ENCODE data around the gene PNMA8A.
A peak's percentile ranks its signal among the peaks of the same experiment; 100 is the strongest.
"Not testable (repeated sequence)": the region's sequence is repeated elsewhere in the genome, so short reads cannot be mapped to it uniquely, and the experiment has no call there.

PNMA8A gene

DNA sequence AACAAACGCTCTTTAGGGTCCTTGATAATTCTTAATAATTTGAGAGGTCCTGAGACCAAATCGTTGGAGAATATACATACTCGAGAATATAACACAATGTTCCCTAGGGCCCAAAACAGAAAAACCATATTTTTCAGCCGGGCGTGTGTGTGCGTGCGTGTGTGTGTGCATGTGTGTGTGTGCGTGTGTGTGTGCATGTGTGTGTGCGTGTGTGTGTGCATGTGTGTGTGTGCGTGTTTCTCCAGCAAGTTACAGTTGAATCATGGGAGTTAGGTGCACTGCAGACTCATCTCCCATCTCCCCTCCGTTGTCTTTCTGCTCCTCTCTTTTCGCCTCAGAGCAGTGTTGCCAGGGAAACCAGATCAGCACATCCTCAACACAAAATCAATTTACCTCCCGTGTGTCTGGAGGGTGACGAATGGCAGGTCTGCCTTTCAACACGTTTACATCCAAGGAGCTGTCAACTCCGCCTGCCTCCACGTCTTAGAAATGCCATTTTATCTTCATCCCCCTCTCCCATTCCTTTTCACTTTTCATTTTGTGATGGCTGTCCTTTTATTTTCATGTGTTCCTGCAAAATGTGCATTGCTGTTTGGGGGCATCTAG is 32.6 kb upstream of the PNMA8A start:
- TF ChIP-seq PAX5 (IDR thresholded peaks at IDR 0.05; ENCODE audit: insufficient read depth, low read length, severe bottlenecking) (no peak), POLR2AphosphoS5 (IDR thresholded peaks at IDR 0.05; ENCODE audit: low read depth, low read length) (no peak), POU2F2 (IDR thresholded peaks at IDR 0.05; ENCODE audit: low read depth, low read length) (no peak), TAF1 (IDR thresholded peaks at IDR 0.05; ENCODE audit: low read depth, low read length) (no peak), SPI1 (IDR thresholded peaks at IDR 0.05; ENCODE audit: low read depth, low read length) (no peak), POLR2A (IDR thresholded peaks at IDR 0.05; ENCODE audit: low read depth, low read length) (no peak)
- FAIRE-seq (no peak), DNase-seq (ENCODE audit: insufficient read length, low spot score) (no peak)

DNA sequence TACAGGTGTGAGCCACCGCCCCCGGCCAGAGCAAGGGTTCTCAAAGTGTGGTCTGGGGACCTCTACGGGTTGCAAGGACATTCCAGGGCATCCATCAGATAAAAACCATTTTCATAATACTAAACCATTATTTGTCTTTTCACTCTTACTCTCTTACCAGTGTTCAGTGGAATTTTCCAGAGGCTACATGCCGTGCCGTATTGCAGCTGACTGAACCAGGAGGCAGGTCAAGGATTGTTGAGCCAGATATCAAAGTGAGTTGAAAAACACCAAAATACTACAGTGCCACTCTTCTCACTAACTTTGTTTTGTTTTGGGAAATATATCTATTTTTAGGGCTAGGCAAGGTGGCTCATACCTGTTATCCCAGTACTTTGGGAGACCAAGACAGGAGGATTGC is 31.5 kb upstream of the PNMA8A start:
- FAIRE-seq: no peak
- TF ChIP-seq SPI1 (IDR thresholded peaks at IDR 0.05; ENCODE audit: low read depth, low read length): no peak
- TF ChIP-seq POLR2A (IDR thresholded peaks at IDR 0.05; ENCODE audit: low read depth, low read length): no peak
- TF ChIP-seq POU2F2 (IDR thresholded peaks at IDR 0.05; ENCODE audit: low read depth, low read length): no peak
- TF ChIP-seq PAX5 (IDR thresholded peaks at IDR 0.05; ENCODE audit: insufficient read depth, low read length, severe bottlenecking): no peak
- TF ChIP-seq POLR2AphosphoS5 (IDR thresholded peaks at IDR 0.05; ENCODE audit: low read depth, low read length): no peak
- no peak for TF ChIP-seq TAF1 (IDR thresholded peaks at IDR 0.05; ENCODE audit: low read depth, low read length)
- DNase-seq (ENCODE audit: insufficient read length, low spot score): no peak

DNA sequence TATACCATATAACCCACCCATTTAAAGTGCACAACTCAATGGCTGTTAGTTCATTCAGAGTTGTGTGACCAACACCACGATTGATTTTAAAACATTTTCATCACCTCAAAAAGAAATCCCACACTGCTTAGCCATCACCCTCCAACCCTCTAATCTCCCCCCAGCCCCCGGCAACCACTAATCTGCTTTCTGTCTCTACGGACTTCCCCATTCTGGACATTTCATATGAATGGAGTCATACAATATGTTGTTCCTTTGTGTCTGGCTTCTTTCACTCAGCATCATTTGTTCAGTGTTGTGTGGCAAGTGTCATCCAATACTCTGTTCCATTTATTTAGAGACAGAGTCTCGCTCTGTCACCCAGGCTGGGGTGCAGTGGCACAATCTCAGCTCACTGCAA is 28.3 kb upstream of the PNMA8A start:
- TF ChIP-seq PAX5 (IDR thresholded peaks at IDR 0.05; ENCODE audit: insufficient read depth, low read length, severe bottlenecking): no peak
- TF ChIP-seq SPI1 (IDR thresholded peaks at IDR 0.05; ENCODE audit: low read depth, low read length): peak; percentile 43
- TF ChIP-seq POU2F2 (IDR thresholded peaks at IDR 0.05; ENCODE audit: low read depth, low read length): no peak
- TF ChIP-seq POLR2A (IDR thresholded peaks at IDR 0.05; ENCODE audit: low read depth, low read length): no peak
- FAIRE-seq: no peak

DNA sequence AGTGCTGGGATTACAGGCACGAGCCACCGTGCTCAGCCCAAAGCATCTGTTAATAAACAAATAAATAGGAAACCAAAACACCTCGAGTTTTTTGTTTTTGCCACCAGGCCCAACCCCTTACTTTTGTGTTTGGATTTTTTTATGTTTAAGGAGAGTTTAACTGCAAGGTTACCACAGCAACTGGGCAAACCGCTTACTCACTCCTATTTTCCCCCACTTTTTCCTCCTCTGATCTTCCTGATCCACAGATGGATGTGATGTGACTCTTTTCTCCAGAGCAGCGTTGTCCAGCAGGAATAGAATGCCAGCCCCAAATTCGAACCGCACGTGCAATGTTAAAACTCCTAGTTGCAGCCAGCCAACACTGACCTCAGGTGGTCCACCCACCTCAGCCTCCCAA is 26.4 kb upstream of the PNMA8A start:
- TF ChIP-seq POLR2A (IDR thresholded peaks at IDR 0.05; ENCODE audit: low read depth, low read length) (no peak), POU2F2 (IDR thresholded peaks at IDR 0.05; ENCODE audit: low read depth, low read length) (no peak), TAF1 (IDR thresholded peaks at IDR 0.05; ENCODE audit: low read depth, low read length) (no peak), POLR2AphosphoS5 (IDR thresholded peaks at IDR 0.05; ENCODE audit: low read depth, low read length) (no peak), PAX5 (IDR thresholded peaks at IDR 0.05; ENCODE audit: insufficient read depth, low read length, severe bottlenecking) (no peak), SPI1 (IDR thresholded peaks at IDR 0.05; ENCODE audit: low read depth, low read length) (no peak)
- DNase-seq (ENCODE audit: insufficient read length, low spot score) (no peak), FAIRE-seq (no peak)

More for the DNA sequence above, 28.3 kb upstream of the PNMA8A start:
- no peak for DNase-seq (ENCODE audit: insufficient read length, low spot score)

DNA sequence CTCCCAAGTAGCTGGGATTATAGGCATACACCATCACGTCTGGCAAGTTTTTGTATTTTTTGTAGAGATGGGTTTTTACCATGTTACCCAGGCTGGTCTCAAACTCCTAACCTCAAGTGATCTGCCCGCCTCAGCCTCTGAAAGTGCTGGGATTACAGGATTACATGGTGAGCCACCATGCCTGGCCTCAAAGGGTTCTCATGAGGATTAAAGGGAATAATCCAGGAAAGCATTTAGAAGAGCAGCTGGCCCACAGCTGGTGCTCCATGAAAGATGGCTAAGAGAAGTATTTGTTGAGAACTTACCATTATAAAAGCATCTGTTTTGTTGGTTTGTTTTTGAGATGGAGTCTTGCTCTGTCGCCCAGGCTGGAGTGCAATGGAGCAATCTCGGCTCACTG is 25.5 kb upstream of the PNMA8A start:
- not testable (repeated sequence) for DNase-seq (ENCODE audit: insufficient read length, low spot score); FAIRE-seq

DNA sequence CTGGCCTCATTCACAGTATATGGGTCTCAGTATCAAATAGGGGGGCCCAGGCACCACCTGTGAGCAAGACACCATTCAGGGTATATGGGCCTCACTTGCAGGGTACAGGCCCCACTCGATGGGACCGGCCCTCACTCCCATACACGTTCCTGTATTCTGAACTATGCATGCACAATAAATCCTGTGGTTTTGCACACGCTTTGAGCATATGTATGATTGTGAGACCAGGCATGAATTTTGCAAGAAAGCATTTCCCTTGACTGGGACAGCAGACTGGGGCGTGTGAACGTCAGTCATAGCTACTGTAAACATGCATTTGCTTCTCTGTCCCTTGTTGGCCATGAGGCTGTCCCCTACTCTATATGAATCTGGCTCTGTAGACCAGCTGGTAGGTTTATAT is 24.9 kb upstream of the PNMA8A start:
- TF ChIP-seq PAX5 (IDR thresholded peaks at IDR 0.05; ENCODE audit: insufficient read depth, low read length, severe bottlenecking): no peak
- no peak for TF ChIP-seq POLR2AphosphoS5 (IDR thresholded peaks at IDR 0.05; ENCODE audit: low read depth, low read length)
- no peak for TF ChIP-seq POLR2A (IDR thresholded peaks at IDR 0.05; ENCODE audit: low read depth, low read length)
- no peak for TF ChIP-seq TAF1 (IDR thresholded peaks at IDR 0.05; ENCODE audit: low read depth, low read length)
- TF ChIP-seq POU2F2 (IDR thresholded peaks at IDR 0.05; ENCODE audit: low read depth, low read length): no peak
- TF ChIP-seq SPI1 (IDR thresholded peaks at IDR 0.05; ENCODE audit: low read depth, low read length): no peak
- FAIRE-seq (no peak), DNase-seq (ENCODE audit: insufficient read length, low spot score) (no peak)

DNA sequence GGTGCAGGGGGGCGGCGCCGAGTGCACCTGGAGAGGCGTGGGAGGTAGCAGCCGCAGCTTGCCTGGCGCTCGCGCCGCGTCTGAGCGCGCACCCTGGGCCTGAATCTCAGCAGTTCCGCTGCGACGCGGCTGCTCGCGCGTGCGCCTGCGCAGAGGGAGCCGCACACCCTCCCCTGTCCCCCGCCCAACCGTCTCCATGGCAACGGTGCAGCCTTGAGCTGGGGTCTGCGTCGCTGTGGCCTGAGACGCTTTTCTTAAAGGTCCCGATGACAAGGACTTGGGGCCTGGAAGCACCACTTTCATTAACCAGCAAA is 24.4 kb upstream of the PNMA8A start, which contains the start of gene PNMA8B:
Gene PNMA8B, minus strand, starts transcription at position 82 of the 314 bp plus-strand sequence. CDS start 402 bp downstream, outside the sequence.
- FAIRE-seq (peak; percentile 67), DNase-seq (ENCODE audit: insufficient read length, low spot score) (peak; percentile 70)
- no peak for TF ChIP-seq PAX5 (IDR thresholded peaks at IDR 0.05; ENCODE audit: insufficient read depth, low read length, severe bottlenecking)
- TF ChIP-seq SPI1 (IDR thresholded peaks at IDR 0.05; ENCODE audit: low read depth, low read length): peak; percentile 16; the same call in 1 of the 2 replicates
- no peak for TF ChIP-seq POLR2A (IDR thresholded peaks at IDR 0.05; ENCODE audit: low read depth, low read length)

DNA sequence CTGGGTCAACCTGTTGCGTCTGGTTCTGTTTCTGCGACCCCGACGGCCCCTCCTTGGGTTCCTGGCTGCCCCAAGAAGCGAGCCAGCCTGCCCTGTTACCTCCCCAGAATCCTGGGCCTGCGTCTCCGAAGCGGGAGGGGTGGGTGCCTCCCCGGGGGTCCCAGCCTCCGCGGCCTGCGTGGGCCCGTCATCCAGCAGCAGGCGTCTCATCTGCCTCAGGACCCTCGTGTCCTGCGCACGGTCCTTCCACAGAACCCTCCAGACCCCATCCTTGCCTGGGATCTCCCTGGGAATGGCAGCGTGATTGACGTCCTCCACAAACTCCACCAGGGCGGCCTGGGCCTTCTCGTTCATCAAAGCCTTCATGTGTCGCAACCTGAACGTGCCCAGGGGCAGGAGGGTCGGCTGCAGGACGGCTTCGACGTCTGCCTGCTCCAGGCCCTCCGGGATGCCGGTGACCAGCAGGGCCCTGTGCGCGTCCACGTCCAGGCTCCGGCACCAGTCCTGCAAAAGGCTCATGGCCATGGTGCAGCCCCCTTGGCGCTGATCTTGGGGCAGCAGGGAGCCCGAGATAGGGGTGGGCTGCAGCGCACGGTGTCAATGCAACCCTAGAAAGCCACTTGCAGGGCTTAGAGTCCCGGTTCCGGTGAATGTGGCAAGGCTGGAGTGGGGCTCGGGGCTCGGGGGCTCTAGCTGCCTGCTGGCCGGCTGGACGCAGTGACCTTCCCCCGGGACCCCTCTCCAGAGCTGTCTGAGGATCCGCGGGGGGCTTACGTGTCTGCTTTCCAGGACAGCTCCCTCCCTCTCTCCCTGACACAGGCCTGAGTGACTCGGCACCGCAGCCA is 23.8 kb upstream of the PNMA8A start:
- no peak for FAIRE-seq
- DNase-seq (ENCODE audit: insufficient read length, low spot score): no peak

DNA sequence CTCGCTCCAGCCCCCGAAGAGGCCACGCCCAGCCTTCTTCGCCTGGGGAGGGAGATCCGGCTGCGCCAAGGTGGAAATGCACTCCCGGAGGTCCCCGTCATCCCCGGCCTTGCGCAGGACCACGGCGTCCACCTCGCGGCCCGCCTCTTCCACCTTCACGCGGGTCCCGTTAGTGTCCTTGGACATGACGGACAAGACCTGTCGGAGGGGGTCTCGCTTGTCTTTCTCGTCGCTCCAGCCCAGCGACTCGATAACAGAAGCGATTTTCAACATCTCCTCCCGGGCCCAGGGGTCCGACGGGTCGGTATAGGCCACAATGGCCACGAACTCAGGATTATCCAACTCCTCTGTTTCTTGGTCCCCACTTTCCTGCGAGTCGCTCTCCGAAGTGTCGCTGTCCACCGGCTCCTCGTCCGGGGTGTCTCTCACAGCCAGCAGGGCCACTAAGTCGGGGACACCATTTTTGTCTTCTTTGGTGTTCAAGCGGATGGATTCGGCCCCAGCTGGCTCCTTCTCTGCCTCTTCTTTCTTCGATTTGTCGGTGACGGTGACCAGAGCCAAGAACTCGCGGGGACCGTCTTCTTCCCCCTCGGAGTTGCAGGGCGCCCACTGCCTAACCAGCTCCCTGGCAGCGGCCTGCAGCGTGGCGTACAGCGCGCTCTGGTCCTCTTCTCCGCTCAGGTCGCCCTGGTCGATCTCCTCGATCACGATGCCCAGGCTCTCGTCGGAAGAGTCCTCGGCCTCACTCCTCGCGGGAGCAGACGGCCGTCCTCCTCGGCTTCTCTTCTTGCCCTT is 23.0 kb upstream of the PNMA8A start:
- TF ChIP-seq POLR2A (IDR thresholded peaks at IDR 0.05; ENCODE audit: low read depth, low read length) (no peak), POLR2AphosphoS5 (IDR thresholded peaks at IDR 0.05; ENCODE audit: low read depth, low read length) (no peak), SPI1 (IDR thresholded peaks at IDR 0.05; ENCODE audit: low read depth, low read length) (no peak), PAX5 (IDR thresholded peaks at IDR 0.05; ENCODE audit: insufficient read depth, low read length, severe bottlenecking) (no peak), TAF1 (IDR thresholded peaks at IDR 0.05; ENCODE audit: low read depth, low read length) (no peak), POU2F2 (IDR thresholded peaks at IDR 0.05; ENCODE audit: low read depth, low read length) (no peak)
- FAIRE-seq (no peak), DNase-seq (ENCODE audit: insufficient read length, low spot score) (no peak)

More for the DNA sequence above, 23.8 kb upstream of the PNMA8A start:
- TF ChIP-seq SPI1 (IDR thresholded peaks at IDR 0.05; ENCODE audit: low read depth, low read length): no peak
- TF ChIP-seq POLR2AphosphoS5 (IDR thresholded peaks at IDR 0.05; ENCODE audit: low read depth, low read length): no peak

Measured in GM12891 (cell line).